KMS-11 (cell line): ENCODE measurements around the gene LILRA6.
"Not testable (repeated sequence)": the region's sequence is repeated elsewhere in the genome, so short reads cannot be mapped to it uniquely, and the experiment has no call there.

Experiments used
- H2AFZ ChIP-seq: fragments of 200-600 bp; sonication (generic); 2 replicates; pipeline ENCODE4 v1.6.1; 2016; ENCODE audit warnings: antibody characterized with exemption, mixed run types, low read depth
- H3K27ac ChIP-seq: fragments of 200-600 bp; sonication (generic); 2 replicates; pipeline ENCODE4 v1.6.1; 2016; ENCODE audit warnings: mild to moderate bottlenecking, mixed run types
- H3K27me3 ChIP-seq: fragments of 200-600 bp; sonication (generic); 2 replicates; pipeline ENCODE4 v1.6.1; 2017; ENCODE audit warnings: mild to moderate bottlenecking, low read depth, mixed run types, moderate library complexity; ENCODE audit not compliant: insufficient read depth
- H3K36me3 ChIP-seq: fragments of 200-600 bp; sonication (generic); 2 replicates; pipeline ENCODE4 v1.6.1; 2017; ENCODE audit warnings: mild to moderate bottlenecking, mixed run types; ENCODE audit not compliant: insufficient read depth
- H3K4me1 ChIP-seq: fragments of 200-600 bp; sonication (generic); 2 replicates; pipeline ENCODE4 v1.6.1; 2016; ENCODE audit warnings: mild to moderate bottlenecking, low read depth, mixed run types; ENCODE audit not compliant: poor library complexity, severe bottlenecking
- H3K4me2 ChIP-seq: fragments of 200-600 bp; sonication (generic); 2 replicates; pipeline ENCODE4 v1.7.0; 2016; ENCODE audit warnings: mild to moderate bottlenecking, mixed run types
- H3K4me3 ChIP-seq: fragments of 200-600 bp; sonication (generic); IDR thresholded peaks from 2 replicates; pipeline ENCODE4 v1.6.1; 2017; ENCODE audit warnings: low read depth, low read length, mixed read lengths; ENCODE audit not compliant: insufficient read depth
- H3K79me2 ChIP-seq: fragments of 200-600 bp; sonication (generic); 2 replicates; pipeline ENCODE4 v1.6.1; 2016; ENCODE audit warnings: low read depth, mixed run types; ENCODE audit not compliant: insufficient read depth
- H3K9ac ChIP-seq: fragments of 200-600 bp; sonication (generic); 2 replicates; pipeline ENCODE4 v1.6.1; 2016; ENCODE audit warnings: mild to moderate bottlenecking, mixed run types
- H4K20me1 ChIP-seq: fragments of 200-600 bp; sonication (generic); 2 replicates; pipeline ENCODE4 v1.6.1; 2016; ENCODE audit warnings: mild to moderate bottlenecking, mixed run types; ENCODE audit not compliant: insufficient read depth
- CTCF ChIP-seq: fragments of 200-600 bp; sonication (generic); conservative IDR thresholded peaks from 2 replicates; pipeline ENCODE4 v1.6.1; 2017; ENCODE audit warnings: low read depth, mild to moderate bottlenecking, antibody characterized with exemption, low read length, moderate library complexity, mixed read lengths

LILRA6 gene

GRCh38 chr19:54242646-54243045 lies at the start of gene LILRA6:
LILRA6 (minus strand) TSS chr19:54242790.
- H3K36me3 ChIP-seq, H4K20me1 ChIP-seq, H3K4me3 ChIP-seq, H3K9ac ChIP-seq, H3K27ac ChIP-seq, H3K4me2 ChIP-seq, H2AFZ ChIP-seq, H3K4me1 ChIP-seq, H3K79me2 ChIP-seq: not testable (repeated sequence)
- peaks cover 30% of the 10 kb centered on the region; the same call in 1 of the 2 replicates for H3K27me3 ChIP-seq

GRCh38 chr19:54289160-54289559 lies 46.6 kb upstream of the LILRA6 start:
- not testable (repeated sequence) for H3K4me2 ChIP-seq, H3K27ac ChIP-seq

GRCh38 chr19:54287456-54287855 lies 44.9 kb upstream of the LILRA6 start:
- H4K20me1 ChIP-seq, result no peaks in the 10 kb centered on the region
- H3K4me2 ChIP-seq, result no peak overlapping the region
- H3K4me3 ChIP-seq, result no peak overlapping the region
- no peaks in the 10 kb centered on the region for H3K79me2 ChIP-seq
- no peaks in the 10 kb centered on the region for H3K36me3 ChIP-seq
- no peak for TF ChIP-seq CTCF
- no peak overlapping the region for H2AFZ ChIP-seq
- peaks cover 44% of the 10 kb centered on the region for H3K27me3 ChIP-seq
- no peak overlapping the region for H3K27ac ChIP-seq
- no peak overlapping the region for H3K9ac ChIP-seq
- no peaks in the 10 kb centered on the region for H3K4me1 ChIP-seq

More at GRCh38 chr19:54289160-54289559, 46.6 kb upstream of the LILRA6 start:
- H3K79me2 ChIP-seq, H2AFZ ChIP-seq, H4K20me1 ChIP-seq, H3K4me1 ChIP-seq, H3K4me3 ChIP-seq, H3K36me3 ChIP-seq, H3K9ac ChIP-seq: not testable (repeated sequence)
- H3K27me3 ChIP-seq, result peaks cover 53% of the 10 kb centered on the region

GRCh38 chr19:54286283-54286682 lies 43.7 kb upstream of the LILRA6 start:
- not testable (repeated sequence) for H3K79me2 ChIP-seq, H3K4me2 ChIP-seq, H3K36me3 ChIP-seq, H3K27ac ChIP-seq, H3K9ac ChIP-seq, H2AFZ ChIP-seq, H3K4me3 ChIP-seq, H3K4me1 ChIP-seq, H4K20me1 ChIP-seq
- H3K27me3 ChIP-seq, result peaks cover 46% of the 10 kb centered on the region

- not testable (repeated sequence) for H3K4me3 ChIP-seq, H3K79me2 ChIP-seq, H3K27ac ChIP-seq, H3K4me2 ChIP-seq, H2AFZ ChIP-seq, H4K20me1 ChIP-seq, H3K4me1 ChIP-seq, H3K9ac ChIP-seq, H3K36me3 ChIP-seq
- H3K27me3 ChIP-seq, result peaks cover 45% of the 10 kb centered on the region
Observed at GRCh38 chr19:54285427-54286056, 43.0 kb upstream of the LILRA6 start.

- no peaks in the 10 kb centered on the region for H3K36me3 ChIP-seq
- H3K27ac ChIP-seq, result no peak overlapping the region
- no peaks in the 10 kb centered on the region for H4K20me1 ChIP-seq
- H2AFZ ChIP-seq, result no peak overlapping the region
- peaks cover 27% of the 10 kb centered on the region; the same call in 1 of the 2 replicates for H3K27me3 ChIP-seq
- no peak for TF ChIP-seq CTCF
- H3K4me2 ChIP-seq, result no peak overlapping the region
- no peaks in the 10 kb centered on the region for H3K4me1 ChIP-seq
- H3K9ac ChIP-seq, result no peak overlapping the region
- H3K79me2 ChIP-seq, result no peaks in the 10 kb centered on the region
- H3K4me3 ChIP-seq, result no peak overlapping the region
Observed at GRCh38 chr19:54282686-54283470, 40.3 kb upstream of the LILRA6 start.

- H3K4me2 ChIP-seq, H3K79me2 ChIP-seq, H2AFZ ChIP-seq, H3K27ac ChIP-seq, H3K4me3 ChIP-seq, H3K4me1 ChIP-seq, H3K9ac ChIP-seq, H3K36me3 ChIP-seq, H4K20me1 ChIP-seq: not testable (repeated sequence)
- peaks cover 16% of the 10 kb centered on the region; the same call in 1 of the 2 replicates for H3K27me3 ChIP-seq
Observed at GRCh38 chr19:54281729-54282075, 39.1 kb upstream of the LILRA6 start.
